Activated naive CD4-positive, alpha-beta T cell treated with anti-CD3 and anti-CD28 coated beads for 36 hours (primary cell): ENCODE measurements around the gene PTPN1. TPM values are rescaled to one million over a fixed set of nuclear protein-coding genes. Genes with fewer than 3 reads are reported as not detected.
"Not testable (repeated sequence)": the region's sequence is repeated elsewhere in the genome, so short reads cannot be mapped to it uniquely, and the experiment has no call there.

Experiments
- CTCF ChIA-PET: fragments of 350-600 bp; sonication (Branson Sonifier 250); formaldehyde crosslinking; loops from one replicate; lab custom pipeline; 2021; ENCODE audit warnings: antibody characterized with exemption; lab: Charles Lee
- DNase-seq: peaks from one replicate; pipeline ENCODE4 v3.0.0-alpha.2; 2020
- H3K27ac Mint-ChIP-seq: one replicate; pipeline ENCODE4 v1.8.0; 2021; ENCODE audit warnings: mild to moderate bottlenecking, mixed read lengths
- H3K27me3 Mint-ChIP-seq: one replicate; pipeline ENCODE4 v1.8.0; 2021; ENCODE audit warnings: low read depth, mixed read lengths
- H3K36me3 Mint-ChIP-seq: one replicate; pipeline ENCODE4 v1.8.0; 2021; ENCODE audit warnings: low read depth, mixed read lengths
- H3K4me1 Mint-ChIP-seq: one replicate; pipeline ENCODE4 v1.8.0; 2021; ENCODE audit warnings: low read depth, mixed read lengths
- H3K4me3 Mint-ChIP-seq: one replicate; pipeline ENCODE4 v1.8.0; 2021; ENCODE audit warnings: mild to moderate bottlenecking, moderate library complexity, mixed read lengths
- H3K9me3 Mint-ChIP-seq: one replicate; pipeline ENCODE4 v1.8.0; 2021; ENCODE audit warnings: mixed read lengths
- intact Hi-C: fragments of 100-400 bp; cut with micrococcal nuclease; formaldehyde crosslinking; loops from one replicate; pipeline ENCODE4 v1.15.1; 2023
- total RNA-seq, 2 experiments: library from RNA; stranded (reverse); gene quantifications; one replicate each; pipeline ENCODE4 v1.2.3, GENCODE V29; 2021

PTPN1 gene
- total RNA-seq, 2 experiments from 2014 or later = 111 to 119 TPM

- H3K27ac Mint-ChIP-seq = no peak overlapping the region
- peaks cover 12% of the 10 kb centered on the region for H3K4me1 Mint-ChIP-seq
- CTCF ChIA-PET = interaction anchor here (0.6 to 3.1 kb wide), 5 partner anchors 14 to 291 kb away, joined by 4 to 14 read pairs (median 4); no protein-coding TSS in a partner anchor
- H3K36me3 Mint-ChIP-seq = no peaks in the 10 kb centered on the region
- no peak overlapping the region for H3K4me3 Mint-ChIP-seq
- intact Hi-C loops = loop anchor here (10.0 kb wide), 1 partner anchor 485 kb away; the partner anchor contains the start of gene SNAI1
- no peak for DNase-seq
- no peaks in the 10 kb centered on the region for H3K9me3 Mint-ChIP-seq
- no peaks in the 10 kb centered on the region for H3K27me3 Mint-ChIP-seq
These were observed 40.4 kb upstream of the PTPN1 start for GRCh38 chr20:50469796-50470195.

GRCh38 chr20:50470264-50470858 lies 39.8 kb upstream of the PTPN1 start:
- no peak for DNase-seq
- intact Hi-C loops = no loop called here
- peaks cover 12% of the 10 kb centered on the region for H3K4me1 Mint-ChIP-seq
- no peaks in the 10 kb centered on the region for H3K9me3 Mint-ChIP-seq
- H3K27ac Mint-ChIP-seq = no peak overlapping the region
- CTCF ChIA-PET = interaction anchor here (0.6 to 3.1 kb wide), 4 partner anchors 13 to 105 kb away, joined by 4 to 14 read pairs (median 4); no protein-coding TSS in a partner anchor
- H3K36me3 Mint-ChIP-seq = no peaks in the 10 kb centered on the region
- no peaks in the 10 kb centered on the region for H3K27me3 Mint-ChIP-seq
- H3K4me3 Mint-ChIP-seq = no peak overlapping the region

- no peak for DNase-seq
- Mint-ChIP-seq H3K9me3 (no peaks in the 10 kb centered on the region), H3K27me3 (no peaks in the 10 kb centered on the region), H3K4me3 (no peak overlapping the region), H3K36me3 (no peaks in the 10 kb centered on the region), H3K4me1 (peaks cover 12% of the 10 kb centered on the region), H3K27ac (no peak overlapping the region)
- CTCF ChIA-PET = interaction anchor here (1.0 to 3.1 kb wide), 4 partner anchors 13 to 165 kb away, joined by 3 to 14 read pairs (median 4); no protein-coding TSS in a partner anchor
- intact Hi-C loops = no loop called here
These were observed 39.0 kb upstream of the PTPN1 start for GRCh38 chr20:50471231-50471630.

- Mint-ChIP-seq H3K27ac (no peak overlapping the region), H3K4me1 (peaks cover 19% of the 10 kb centered on the region), H3K27me3 (no peaks in the 10 kb centered on the region), H3K9me3 (no peaks in the 10 kb centered on the region), H3K4me3 (no peak overlapping the region), H3K36me3 (no peaks in the 10 kb centered on the region)
- DNase-seq = no peak
- CTCF ChIA-PET = interaction anchor here (1.0 kb wide), 2 partner anchors 103 to 116 kb away, joined by 3 read pairs; no protein-coding TSS in a partner anchor
- intact Hi-C loops = no loop called here
These were observed 37.2 kb upstream of the PTPN1 start for GRCh38 chr20:50472693-50473664.

- H3K4me1 Mint-ChIP-seq = peaks cover 26% of the 10 kb centered on the region
- H3K9me3 Mint-ChIP-seq, H3K27ac Mint-ChIP-seq, H3K36me3 Mint-ChIP-seq, H3K4me3 Mint-ChIP-seq, intact Hi-C loops, H3K27me3 Mint-ChIP-seq, DNase-seq: not testable (repeated sequence)
- CTCF ChIA-PET = interaction anchor here (1.0 kb wide), 1 partner anchor 102 kb away, joined by 3 read pairs; no protein-coding TSS in a partner anchor
These were observed 35.8 kb upstream of the PTPN1 start for GRCh38 chr20:50474356-50474755.

- CTCF ChIA-PET = interaction anchor here (0.9 kb wide), 1 partner anchor 100 kb away, joined by 3 read pairs; no protein-coding TSS in a partner anchor
- Mint-ChIP-seq H3K36me3 (no peaks in the 10 kb centered on the region), H3K9me3 (no peaks in the 10 kb centered on the region), H3K27ac (no peak overlapping the region), H3K27me3 (no peaks in the 10 kb centered on the region), H3K4me3 (no peak overlapping the region), H3K4me1 (peaks cover 21% of the 10 kb centered on the region)
- no peak for DNase-seq
- intact Hi-C loops = no loop called here
These were observed 34.4 kb upstream of the PTPN1 start for GRCh38 chr20:50475681-50476292.

- no peak overlapping the region for H3K4me3 Mint-ChIP-seq
- H3K9me3 Mint-ChIP-seq = no peaks in the 10 kb centered on the region
- intact Hi-C loops = no loop called here
- H3K27me3 Mint-ChIP-seq = no peaks in the 10 kb centered on the region
- no peak for DNase-seq
- peaks cover 21% of the 10 kb centered on the region for H3K4me1 Mint-ChIP-seq
- no peaks in the 10 kb centered on the region for H3K36me3 Mint-ChIP-seq
- CTCF ChIA-PET = interaction anchor here (1.4 to 7.3 kb wide), 6 partner anchors 10 to 113 kb away, joined by 3 to 87 read pairs (median 4); no protein-coding TSS in a partner anchor
- no peak overlapping the region for H3K27ac Mint-ChIP-seq
These were observed 32.8 kb upstream of the PTPN1 start for GRCh38 chr20:50477239-50477872.

GRCh38 chr20:50478162-50478990 lies 31.8 kb upstream of the PTPN1 start:
- no peak overlapping the region for H3K27ac Mint-ChIP-seq
- no peaks in the 10 kb centered on the region for H3K27me3 Mint-ChIP-seq

GRCh38 chr20:50481741-50482140 lies 28.4 kb upstream of the PTPN1 start:
- Mint-ChIP-seq H3K9me3 (no peaks in the 10 kb centered on the region), H3K36me3 (no peaks in the 10 kb centered on the region), H3K4me3 (no peak overlapping the region), H3K27me3 (no peaks in the 10 kb centered on the region), H3K4me1 (peaks cover 36% of the 10 kb centered on the region), H3K27ac (no peak overlapping the region)
- DNase-seq = no peak
- CTCF ChIA-PET = interaction anchor here (0.6 to 7.3 kb wide), 5 partner anchors 32 to 225 kb away, joined by 3 to 87 read pairs (median 7); no protein-coding TSS in a partner anchor
- intact Hi-C loops = loop anchor here (2.0 kb wide), 1 partner anchor 37 kb away; no protein-coding TSS in a partner anchor

More at GRCh38 chr20:50478162-50478990, 31.8 kb upstream of the PTPN1 start:
- intact Hi-C loops = loop anchor here (1.0 kb wide), 5 partner anchors 15 to 110 kb away; partner anchors contain the start of gene PTPN1
- Mint-ChIP-seq H3K9me3 (no peaks in the 10 kb centered on the region), H3K36me3 (no peaks in the 10 kb centered on the region), H3K4me3 (no peak overlapping the region), H3K4me1 (peaks cover 26% of the 10 kb centered on the region)
- CTCF ChIA-PET = interaction anchor here (0.6 to 7.3 kb wide), 15 partner anchors 9 to 651 kb away, joined by 3 to 87 read pairs (median 5); no protein-coding TSS in a partner anchor
- peak; percentile 89 for DNase-seq

- H3K4me3 Mint-ChIP-seq = peak overlapping the region; percentile 81
- intact Hi-C loops = loop anchor here (2.0 kb wide), 1 partner anchor 36 kb away; no protein-coding TSS in a partner anchor
- H3K36me3 Mint-ChIP-seq = no peaks in the 10 kb centered on the region
- peaks cover 32% of the 10 kb centered on the region for H3K4me1 Mint-ChIP-seq
- no peaks in the 10 kb centered on the region for H3K9me3 Mint-ChIP-seq
- CTCF ChIA-PET = interaction anchor here (0.6 to 7.3 kb wide), 7 partner anchors 13 to 225 kb away, joined by 3 to 87 read pairs (median 6); partner anchors contain the start of gene PTPN1
- no peak for DNase-seq
- H3K27me3 Mint-ChIP-seq = no peaks in the 10 kb centered on the region
- no peak overlapping the region for H3K27ac Mint-ChIP-seq
These were observed 27.7 kb upstream of the PTPN1 start for GRCh38 chr20:50482396-50482981.
